Hepatocyte (in vitro differentiated cells): ENCODE measurements around the gene MAGEF1. TPM values are rescaled to one million over a fixed set of nuclear protein-coding genes. Genes with fewer than 3 reads are reported as not detected.

Source experiments
- DNase-seq: peaks from one replicate; pipeline ENCODE4 v3.0.0-alpha.2; 2016; ENCODE audit warnings: low spot score
- H2AFZ ChIP-seq: fragments of 200-600 bp; sonication (generic); 2 replicates; pipeline ENCODE4 v1.6.0; 2016; ENCODE audit warnings: antibody characterized with exemption, mild to moderate bottlenecking
- H3K27ac ChIP-seq: fragments of 200-600 bp; sonication (generic); 2 replicates; pipeline ENCODE4 v1.5.1; 2016; ENCODE audit warnings: mild to moderate bottlenecking
- H3K27me3 ChIP-seq: fragments of 200-600 bp; sonication (generic); 2 replicates; pipeline ENCODE4 v1.6.1; 2016
- H3K36me3 ChIP-seq: fragments of 200-600 bp; sonication (generic); replicated peaks from 2 replicates; pipeline ENCODE4 v1.5.1; 2016; ENCODE audit warnings: low read depth; ENCODE audit not compliant: insufficient read depth
- H3K4me1 ChIP-seq: fragments of 200-600 bp; sonication (generic); 2 replicates; pipeline ENCODE4 v1.5.1; 2016; ENCODE audit warnings: mild to moderate bottlenecking, moderate library complexity; ENCODE audit not compliant: insufficient read depth
- H3K4me2 ChIP-seq: fragments of 200-600 bp; sonication (generic); 2 replicates; pipeline ENCODE4 v1.6.0; 2016
- H3K4me3 ChIP-seq: fragments of 200-600 bp; sonication (generic); 2 replicates; pipeline ENCODE4 v1.5.1; 2016; ENCODE audit warnings: mild to moderate bottlenecking
- H3K79me2 ChIP-seq: fragments of 200-600 bp; sonication (generic); 2 replicates; pipeline ENCODE4 v1.6.0; 2017; ENCODE audit warnings: mild to moderate bottlenecking
- H3K9me2 ChIP-seq: fragments of 200-600 bp; sonication (generic); replicated peaks from 2 replicates; pipeline ENCODE4 v1.6.0; 2017; ENCODE audit warnings: mild to moderate bottlenecking; ENCODE audit not compliant: insufficient read depth
- H3K9me3 ChIP-seq: fragments of 200-600 bp; sonication (generic); 2 replicates; pipeline ENCODE4 v1.5.1; 2016; ENCODE audit warnings: low read depth, mild to moderate bottlenecking
- H4K20me1 ChIP-seq: fragments of 200-600 bp; sonication (generic); 2 replicates; pipeline ENCODE4 v1.6.0; 2016; ENCODE audit warnings: mild to moderate bottlenecking; ENCODE audit not compliant: insufficient read depth, poor library complexity, severe bottlenecking
- EZH2 ChIP-seq: fragments of 200-600 bp; sonication (generic); IDR thresholded peaks from 2 replicates; pipeline ENCODE4 v1.6.1; 2016; ENCODE audit warnings: antibody characterized with exemption, mild to moderate bottlenecking, borderline replicate concordance
- EZH2phosphoT487 ChIP-seq: fragments of 200-600 bp; sonication (generic); IDR thresholded peaks from one replicate; pipeline ENCODE4 v1.6.1; 2018; ENCODE audit warnings: antibody characterized with exemption, mild to moderate bottlenecking, low read depth, moderate library complexity; ENCODE audit not compliant: unreplicated experiment, severe bottlenecking
- WGBS: methylation state at CpG from one replicate; pipeline ENCODE4 v1.1.6; 2016; ENCODE audit warnings: low lambda C conversion rate; ENCODE audit errors: missing lambda C conversion rate; 5-methylcytosine and 5-hydroxymethylcytosine counted together
- polyA plus RNA-seq: library from polyadenylated mRNA; unstranded; fragments of >200 nt; fragmentation: Nextera tagmentation; extraction: Ambion mirVana; gene quantifications from 2 replicates; pipeline ENCODE4 v1.2.1, GENCODE V29; 2016
- total RNA-seq: library from RNA; depleted of rRNA; stranded (reverse); fragments of >200 nt; gene quantifications from 2 replicates; pipeline ENCODE4 v1.2.3, GENCODE V29; 2014
- TF ChIP-seq, protein P1 (sequence below): fragments of 200-600 bp; sonication (generic); IDR thresholded peaks from 2 replicates; pipeline ENCODE4 v1.5.1; 2016; ENCODE audit warnings: antibody characterized with exemption, mild to moderate bottlenecking; ENCODE audit not compliant: poor library complexity

The MAGEF1 gene
- total and polyA plus RNA-seq, 2 experiments from 2014 or later: 57.6 to 74.4 TPM

DNA sequence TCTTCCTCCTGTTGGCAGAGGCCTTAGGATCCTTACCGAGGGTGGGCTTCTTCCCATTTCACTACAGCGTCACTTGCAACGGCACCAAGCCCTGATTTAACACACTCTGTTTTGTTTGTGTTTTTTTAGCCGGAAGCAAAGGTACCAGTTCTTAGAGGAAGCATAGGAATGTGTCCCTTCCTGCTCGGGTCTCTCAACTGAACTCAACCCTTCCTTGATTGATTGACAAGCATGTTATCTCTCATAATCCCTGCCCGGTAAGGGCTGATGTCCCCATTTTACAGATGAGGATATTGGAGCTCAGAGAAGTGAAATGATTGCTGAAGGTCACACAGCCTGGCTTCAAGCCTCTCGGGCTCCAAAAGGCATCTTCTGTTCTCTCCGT lies 26.6 kb upstream of the MAGEF1 start:
- Histone ChIP-seq H4K20me1 (no peaks in the 10 kb centered on the region), H3K9me2 (no peaks in the 10 kb centered on the region), H2AFZ (no peak overlapping the region), H3K27ac (peak overlapping the region; percentile 2), H3K79me2 (no peaks in the 10 kb centered on the region), H3K27me3 (no peaks in the 10 kb centered on the region), H3K4me1 (peaks cover 26% of the 10 kb centered on the region), H3K4me2 (peak overlapping the region; percentile 38), H3K36me3 (no peaks in the 10 kb centered on the region), H3K9me3 (no peaks in the 10 kb centered on the region), H3K4me3 (no peak overlapping the region)
- DNase-seq: no peak
- WGBS: 74% methylated on average over 8 of the region's 8 CpGs
- TF ChIP-seq, protein P1, sequence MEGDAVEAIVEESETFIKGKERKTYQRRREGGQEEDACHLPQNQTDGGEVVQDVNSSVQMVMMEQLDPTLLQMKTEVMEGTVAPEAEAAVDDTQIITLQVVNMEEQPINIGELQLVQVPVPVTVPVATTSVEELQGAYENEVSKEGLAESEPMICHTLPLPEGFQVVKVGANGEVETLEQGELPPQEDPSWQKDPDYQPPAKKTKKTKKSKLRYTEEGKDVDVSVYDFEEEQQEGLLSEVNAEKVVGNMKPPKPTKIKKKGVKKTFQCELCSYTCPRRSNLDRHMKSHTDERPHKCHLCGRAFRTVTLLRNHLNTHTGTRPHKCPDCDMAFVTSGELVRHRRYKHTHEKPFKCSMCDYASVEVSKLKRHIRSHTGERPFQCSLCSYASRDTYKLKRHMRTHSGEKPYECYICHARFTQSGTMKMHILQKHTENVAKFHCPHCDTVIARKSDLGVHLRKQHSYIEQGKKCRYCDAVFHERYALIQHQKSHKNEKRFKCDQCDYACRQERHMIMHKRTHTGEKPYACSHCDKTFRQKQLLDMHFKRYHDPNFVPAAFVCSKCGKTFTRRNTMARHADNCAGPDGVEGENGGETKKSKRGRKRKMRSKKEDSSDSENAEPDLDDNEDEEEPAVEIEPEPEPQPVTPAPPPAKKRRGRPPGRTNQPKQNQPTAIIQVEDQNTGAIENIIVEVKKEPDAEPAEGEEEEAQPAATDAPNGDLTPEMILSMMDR: no peak
- no peak for TF ChIP-seq EZH2

DNA sequence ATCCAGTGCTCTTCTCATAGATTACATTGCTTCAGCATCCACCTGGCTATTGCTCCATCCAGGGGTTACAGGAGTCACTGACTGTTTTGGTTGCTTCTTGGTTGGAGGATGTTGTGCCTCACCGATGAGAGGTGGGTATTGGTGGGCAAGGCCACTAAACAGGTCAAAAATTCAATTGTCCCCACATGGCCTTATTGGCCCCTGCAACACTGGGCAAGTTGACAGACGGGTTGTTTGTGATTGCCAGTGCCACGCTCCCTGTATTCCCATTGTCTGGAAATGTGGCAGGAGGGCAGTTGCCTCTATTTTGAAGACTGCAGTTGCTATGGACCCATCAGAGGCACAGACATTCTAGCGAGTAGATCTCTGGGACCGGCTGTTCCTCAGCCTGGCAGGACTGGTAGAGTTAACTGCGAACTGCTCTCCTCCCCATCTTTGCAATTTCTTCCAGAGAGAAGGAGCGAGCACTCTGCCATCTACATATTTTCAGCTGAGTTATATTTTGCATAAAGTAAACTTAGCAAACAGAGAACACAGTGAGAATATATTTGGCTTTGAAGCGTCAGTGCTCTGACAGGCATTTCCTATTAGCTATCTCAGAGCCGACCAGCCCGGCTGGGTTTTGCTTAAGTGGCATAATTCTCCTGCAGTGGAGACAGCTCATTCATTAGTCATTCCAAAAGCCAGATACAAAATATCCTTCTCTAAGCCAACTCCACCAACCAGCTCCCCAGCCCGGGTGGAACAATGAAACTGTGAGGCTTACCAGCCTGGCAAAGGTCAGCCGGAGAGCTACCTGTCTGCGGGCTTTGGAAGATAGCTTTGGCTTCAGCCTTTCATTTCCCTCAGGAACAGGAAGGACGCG lies 26.0 kb upstream of the MAGEF1 start:
- H3K4me3 ChIP-seq: no peak overlapping the region
- peak; percentile 55 for DNase-seq
- no peak overlapping the region for H2AFZ ChIP-seq
- H3K36me3 ChIP-seq: no peaks in the 10 kb centered on the region
- no peaks in the 10 kb centered on the region for H4K20me1 ChIP-seq
- no peak for TF ChIP-seq EZH2phosphoT487
- TF ChIP-seq, protein P1: no peak
- no peak for TF ChIP-seq EZH2
- no peaks in the 10 kb centered on the region for H3K9me3 ChIP-seq
- H3K27ac ChIP-seq: peak overlapping the region; percentile 31
- no peaks in the 10 kb centered on the region for H3K9me2 ChIP-seq
- H3K27me3 ChIP-seq: no peaks in the 10 kb centered on the region
- WGBS: 60% methylated on average over 15 of the region's 15 CpGs
- no peaks in the 10 kb centered on the region for H3K79me2 ChIP-seq
- H3K4me2 ChIP-seq: peak overlapping the region; percentile 38
- H3K4me1 ChIP-seq: peaks cover 23% of the 10 kb centered on the region

GRCh38 chr3:184737063-184737462 lies 25.2 kb upstream of the MAGEF1 start:
- Histone ChIP-seq H3K27ac (no peak overlapping the region), H2AFZ (no peak overlapping the region), H3K36me3 (no peaks in the 10 kb centered on the region), H3K9me3 (no peaks in the 10 kb centered on the region), H3K9me2 (no peaks in the 10 kb centered on the region), H3K4me1 (peaks cover 15% of the 10 kb centered on the region), H3K4me3 (no peak overlapping the region), H3K79me2 (no peaks in the 10 kb centered on the region), H3K27me3 (no peaks in the 10 kb centered on the region), H3K4me2 (no peak overlapping the region), H4K20me1 (no peaks in the 10 kb centered on the region)
- no peak for DNase-seq
- WGBS: 84% methylated on average over 3 of the region's 3 CpGs
- no peak for TF ChIP-seq EZH2
- TF ChIP-seq, protein P1: no peak
- no peak for TF ChIP-seq EZH2phosphoT487
